ENCODE results near the gene GYPC.
"Not testable (repeated sequence)": the region's sequence is repeated elsewhere in the genome, so short reads cannot be mapped to it uniquely, and the experiment has no call there.

The GYPC gene

GRCh38 chr2:126672980-126673605 is 17.1 kb downstream of the GYPC start:
- DNase-seq: no peak

- DNase-seq: no peak
These were observed 18.3 kb downstream of the GYPC start for GRCh38 chr2:126674075-126674744.

- no peak for DNase-seq
These were observed 19.7 kb downstream of the GYPC start for GRCh38 chr2:126675637-126676036.

GRCh38 chr2:126676221-126677175 is 20.5 kb downstream of the GYPC start:
- no peak for DNase-seq

- no peak for DNase-seq
These were observed 21.2 kb downstream of the GYPC start for GRCh38 chr2:126677176-126677538.

- DNase-seq: no peak
These were observed 22.5 kb downstream of the GYPC start for GRCh38 chr2:126678269-126679065.

- DNase-seq: no peak
These were observed 23.2 kb downstream of the GYPC start for GRCh38 chr2:126679094-126679713.

- no peak for DNase-seq
These were observed 25.5 kb downstream of the GYPC start for GRCh38 chr2:126681505-126681904.

- no peak for DNase-seq
These were observed 29.7 kb downstream of the GYPC start for GRCh38 chr2:126685629-126686028.

GRCh38 chr2:126686286-126686685 is 30.3 kb downstream of the GYPC start:
- no peak for DNase-seq

GRCh38 chr2:126686841-126687485 is 31.0 kb downstream of the GYPC start:
- no peak for DNase-seq

GRCh38 chr2:126687503-126687902 is 31.5 kb downstream of the GYPC start:
- DNase-seq: no peak

GRCh38 chr2:126688594-126688993 is 32.6 kb downstream of the GYPC start:
- DNase-seq: not testable (repeated sequence)

GRCh38 chr2:126692241-126692640 is 36.3 kb downstream of the GYPC start:
- not testable (repeated sequence) for DNase-seq

GRCh38 chr2:126692934-126693592 is 37.1 kb downstream of the GYPC start:
- DNase-seq: not testable (repeated sequence)

GRCh38 chr2:126696644-126697520 is 40.9 kb downstream of the GYPC start:
- no peak for DNase-seq

- no peak for DNase-seq
These were observed 42.4 kb downstream of the GYPC start for GRCh38 chr2:126698376-126698775.

GRCh38 chr2:126699018-126699417 is 43.1 kb downstream of the GYPC start:
- DNase-seq: no peak

- no peak for DNase-seq
These were observed 44.0 kb downstream of the GYPC start for GRCh38 chr2:126699716-126700581.
